Erythroblast (primary cell): Measurements from ENCODE around the gene CAPN7.

ENCODE experiments used
- GATA1 ChIP-seq: IDR thresholded peaks from 2 replicates; pipeline ENCODE4 v1.6.1; 2011; ENCODE audit warnings: low read depth, mild to moderate bottlenecking, control low read depth, low read length, moderate library complexity
- POLR2A ChIP-seq: IDR thresholded peaks from 2 replicates; pipeline ENCODE4 v1.6.1; 2011; ENCODE audit warnings: mild to moderate bottlenecking, low read length

DNA sequence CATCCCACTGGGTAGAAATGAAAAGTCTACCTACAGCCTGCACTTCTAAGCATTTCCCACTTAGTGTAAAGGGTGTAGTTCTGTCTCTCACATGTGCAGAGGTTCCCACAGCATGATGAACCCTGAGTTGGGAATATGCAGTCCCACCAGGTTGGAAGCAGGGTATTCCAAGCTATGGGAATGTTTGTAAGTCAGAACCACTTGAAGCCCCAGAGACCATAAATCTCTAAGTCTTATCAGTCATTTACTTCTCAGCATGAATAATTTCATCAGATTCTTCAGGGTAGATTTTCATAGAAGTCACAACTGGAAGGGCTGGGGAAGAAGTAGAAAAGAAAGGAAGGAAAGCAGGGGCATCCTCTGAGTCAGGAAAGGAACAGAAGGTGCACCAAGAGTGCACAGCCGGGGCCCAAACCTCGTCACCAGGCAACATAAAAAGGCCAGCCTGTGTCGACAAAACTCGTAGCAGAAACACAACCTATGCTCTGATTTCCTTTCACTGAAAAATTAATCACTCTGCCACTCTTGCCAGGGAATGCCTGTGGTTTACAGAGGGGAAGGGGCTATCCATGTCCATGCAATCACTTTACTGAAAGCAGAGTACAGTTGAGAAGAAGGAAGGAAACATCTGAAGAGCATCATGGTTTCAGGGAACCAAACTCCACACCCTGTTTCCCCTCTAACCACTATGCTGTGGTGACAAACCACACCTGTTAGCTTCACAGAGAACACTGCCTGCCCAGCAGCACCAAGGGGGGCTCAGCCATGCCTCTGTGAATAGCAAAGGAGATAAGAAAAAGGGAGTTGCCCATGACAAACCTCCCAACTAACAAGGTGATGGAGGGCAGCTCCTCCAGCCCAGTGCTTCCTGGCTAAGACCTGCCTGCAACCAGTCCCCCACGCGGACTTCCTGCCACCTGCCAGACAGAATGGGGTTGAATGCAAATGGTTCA lies 85.8 kb downstream of the CAPN7 start:
- TF ChIP-seq POLR2A (no peak), GATA1 (no peak)
